Skeletal muscle cell (primary cell): ENCODE measurements around the gene SNAI1.
"Not testable (repeated sequence)": the region's sequence is repeated elsewhere in the genome, so short reads cannot be mapped to it uniquely, and the experiment has no call there.

Source experiments
- DNase-seq: peaks from one replicate; pipeline ENCODE4 v3.0.0-alpha.2; 2010; ENCODE audit warnings: low read depth
- H3K4me3 ChIP-seq: 2 replicates; pipeline ENCODE4 v1.5.1; 2011; ENCODE audit warnings: low read depth, mild to moderate bottlenecking, control low read depth, low read length, moderate library complexity

The SNAI1 gene

DNA sequence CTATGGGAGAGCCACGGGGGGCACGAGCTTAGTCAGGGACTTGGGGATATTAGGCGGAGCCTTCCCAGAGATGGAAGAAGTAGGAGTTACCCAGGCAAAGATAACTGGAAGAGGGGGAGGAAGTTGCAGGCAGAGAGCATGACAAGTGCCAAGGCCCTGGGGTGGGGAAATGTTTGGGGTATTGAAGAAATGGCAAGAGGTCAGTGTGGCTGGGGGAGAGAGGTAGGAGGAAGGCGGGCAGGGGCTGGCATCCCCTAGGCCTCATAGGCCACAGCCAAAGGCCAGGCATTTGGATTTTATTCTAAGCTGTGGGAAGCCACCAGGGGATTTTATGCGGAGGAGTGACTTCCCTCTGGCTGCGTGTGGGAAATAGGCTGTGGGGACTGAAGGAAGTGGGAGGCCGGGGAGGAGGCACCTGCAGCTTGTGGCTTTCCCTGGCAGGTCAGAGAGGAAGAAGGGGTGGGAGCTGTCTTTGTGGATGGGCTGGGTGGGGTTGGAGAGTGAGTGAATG is 22.7 kb downstream of the SNAI1 start:
- DNase-seq, result no peak
- H3K4me3 ChIP-seq, result no peak overlapping the region

DNA sequence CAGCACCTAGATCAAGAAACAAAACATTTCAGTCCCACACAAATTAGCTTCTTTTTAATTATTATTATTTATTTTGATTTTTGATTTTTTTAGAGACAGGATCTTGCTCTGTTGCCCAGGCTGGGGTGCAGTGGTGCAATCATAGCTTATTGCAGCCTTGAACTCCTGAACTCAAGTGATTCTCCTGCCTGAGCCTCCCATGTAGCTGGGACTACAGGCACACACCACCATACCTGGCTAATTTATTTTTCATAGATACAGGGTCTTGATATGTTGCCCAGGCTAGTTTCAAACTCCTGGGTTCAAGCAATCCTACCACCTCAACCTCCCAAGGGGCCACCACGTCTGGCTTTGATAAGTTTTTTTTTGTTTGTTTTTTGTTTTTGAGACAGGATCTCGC is 24.6 kb downstream of the SNAI1 start:
- H3K4me3 ChIP-seq, result no peak overlapping the region
- no peak for DNase-seq

GRCh38 chr20:50008007-50008406 is 25.2 kb downstream of the SNAI1 start:
- no peak overlapping the region for H3K4me3 ChIP-seq
- DNase-seq, result no peak

DNA sequence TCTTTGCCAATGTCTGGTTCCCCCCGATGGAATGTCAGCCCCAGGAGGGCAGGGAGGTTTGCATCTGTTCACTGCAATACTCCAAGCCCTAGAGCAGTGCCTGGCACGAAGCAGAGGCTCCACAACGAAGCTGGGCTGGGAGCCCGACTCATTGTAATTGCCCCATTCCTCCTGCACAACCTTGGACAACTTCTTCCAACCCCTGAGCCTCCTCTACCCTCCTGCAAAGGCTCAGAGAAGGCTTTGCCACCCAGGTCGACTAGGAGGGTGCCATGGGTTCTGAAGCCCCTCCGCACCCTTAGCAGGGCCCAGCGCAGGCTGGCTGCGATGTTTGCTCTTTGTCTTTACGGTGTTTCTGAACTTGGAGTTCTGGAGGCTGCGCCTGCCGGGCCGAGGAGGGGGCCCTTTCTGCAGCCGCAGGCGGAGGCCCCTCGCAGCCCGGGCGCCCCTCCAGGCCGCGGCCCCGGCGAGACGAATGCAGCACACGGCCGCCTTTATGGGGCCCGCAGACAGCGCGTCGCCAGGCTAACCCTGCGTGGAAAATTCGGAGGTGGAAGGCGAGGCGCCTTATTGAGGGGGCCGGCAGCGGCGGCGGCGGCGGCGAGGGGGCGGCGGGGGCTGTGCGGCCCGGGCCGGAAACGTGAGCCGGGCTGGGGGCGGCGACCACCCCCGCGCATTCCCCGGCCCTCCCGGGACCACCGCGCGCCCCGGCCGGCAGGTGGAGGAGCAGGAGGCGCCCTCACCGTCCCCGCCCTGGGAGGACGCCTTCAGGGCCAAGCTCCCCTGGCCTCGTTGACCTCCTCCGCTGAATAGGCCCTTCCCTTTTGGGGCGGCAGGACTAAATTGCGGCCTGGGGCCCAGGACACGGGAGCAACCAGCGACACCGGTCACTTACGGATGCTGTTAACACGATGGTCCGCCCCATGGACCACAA is 27.0 kb downstream of the SNAI1 start:
- H3K4me3 ChIP-seq, result no peak overlapping the region
- DNase-seq, result no peak

GRCh38 chr20:50011597-50011996 is 28.8 kb downstream of the SNAI1 start:
- not testable (repeated sequence) for H3K4me3 ChIP-seq, DNase-seq

GRCh38 chr20:50012282-50013263 is 29.8 kb downstream of the SNAI1 start:
- no peak overlapping the region for H3K4me3 ChIP-seq
- no peak for DNase-seq

- no peak for DNase-seq
- no peak overlapping the region for H3K4me3 ChIP-seq
Observed at GRCh38 chr20:50013976-50014375, 31.2 kb downstream of the SNAI1 start.

GRCh38 chr20:50014570-50015562 is 32.1 kb downstream of the SNAI1 start:
- no peak for DNase-seq
- H3K4me3 ChIP-seq, result no peak overlapping the region

DNA sequence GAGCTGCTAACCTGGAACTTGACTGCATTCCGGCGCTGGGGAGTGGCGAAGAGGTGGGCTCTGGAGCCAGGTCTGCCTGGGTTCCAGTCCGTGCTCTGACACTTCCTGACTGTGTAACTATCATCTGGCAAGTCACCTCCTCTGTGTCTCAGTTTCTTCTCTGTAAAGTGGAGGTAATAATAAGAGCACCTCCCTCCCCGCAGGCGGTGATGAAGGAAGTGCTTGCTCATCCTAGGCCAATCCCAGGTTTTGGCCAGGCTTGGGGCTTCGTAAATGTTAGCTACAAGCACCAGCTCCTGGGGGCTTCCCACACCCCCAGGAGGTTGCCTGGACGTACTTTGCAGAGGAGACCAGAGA is 32.8 kb downstream of the SNAI1 start:
- DNase-seq, result no peak
- no peak overlapping the region for H3K4me3 ChIP-seq

GRCh38 chr20:50015993-50016770 is 33.4 kb downstream of the SNAI1 start:
- DNase-seq, result no peak
- no peak overlapping the region for H3K4me3 ChIP-seq

GRCh38 chr20:50017160-50017559 is 34.4 kb downstream of the SNAI1 start:
- no peak overlapping the region for H3K4me3 ChIP-seq
- DNase-seq, result no peak

DNA sequence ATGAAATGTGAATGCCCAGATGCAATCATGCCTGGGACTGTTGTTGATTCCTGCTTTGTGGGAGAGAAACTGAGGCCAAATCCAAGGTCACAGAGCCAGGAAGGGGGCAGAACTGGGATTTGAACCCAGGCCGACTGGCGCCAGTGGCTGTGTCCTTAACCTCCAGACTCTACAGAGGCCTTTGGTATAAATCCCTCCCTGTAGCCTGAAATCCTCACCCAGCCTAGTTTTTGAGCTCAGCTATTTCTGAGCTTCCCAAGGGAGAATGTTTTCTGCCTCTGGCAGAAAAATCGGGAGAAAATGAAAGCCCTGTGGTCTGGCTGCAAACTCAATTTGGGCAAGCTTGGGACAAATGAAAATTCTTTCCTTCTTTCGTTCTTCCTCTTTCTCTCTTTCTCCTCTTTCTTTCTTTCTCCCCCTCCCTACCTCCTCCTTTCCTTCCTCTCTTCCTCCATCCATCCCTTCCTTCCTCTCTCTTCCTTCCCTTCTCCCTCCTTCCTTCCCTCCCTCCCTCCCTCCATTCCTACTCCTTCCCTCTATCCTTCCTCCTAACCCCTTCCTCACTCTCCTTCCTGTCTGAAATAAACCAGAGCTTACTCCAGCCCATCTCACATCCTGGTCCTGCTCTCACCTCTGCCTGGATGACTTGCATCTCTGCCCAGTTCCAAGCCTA is 34.9 kb downstream of the SNAI1 start:
- no peak for DNase-seq
- H3K4me3 ChIP-seq, result no peak overlapping the region

DNA sequence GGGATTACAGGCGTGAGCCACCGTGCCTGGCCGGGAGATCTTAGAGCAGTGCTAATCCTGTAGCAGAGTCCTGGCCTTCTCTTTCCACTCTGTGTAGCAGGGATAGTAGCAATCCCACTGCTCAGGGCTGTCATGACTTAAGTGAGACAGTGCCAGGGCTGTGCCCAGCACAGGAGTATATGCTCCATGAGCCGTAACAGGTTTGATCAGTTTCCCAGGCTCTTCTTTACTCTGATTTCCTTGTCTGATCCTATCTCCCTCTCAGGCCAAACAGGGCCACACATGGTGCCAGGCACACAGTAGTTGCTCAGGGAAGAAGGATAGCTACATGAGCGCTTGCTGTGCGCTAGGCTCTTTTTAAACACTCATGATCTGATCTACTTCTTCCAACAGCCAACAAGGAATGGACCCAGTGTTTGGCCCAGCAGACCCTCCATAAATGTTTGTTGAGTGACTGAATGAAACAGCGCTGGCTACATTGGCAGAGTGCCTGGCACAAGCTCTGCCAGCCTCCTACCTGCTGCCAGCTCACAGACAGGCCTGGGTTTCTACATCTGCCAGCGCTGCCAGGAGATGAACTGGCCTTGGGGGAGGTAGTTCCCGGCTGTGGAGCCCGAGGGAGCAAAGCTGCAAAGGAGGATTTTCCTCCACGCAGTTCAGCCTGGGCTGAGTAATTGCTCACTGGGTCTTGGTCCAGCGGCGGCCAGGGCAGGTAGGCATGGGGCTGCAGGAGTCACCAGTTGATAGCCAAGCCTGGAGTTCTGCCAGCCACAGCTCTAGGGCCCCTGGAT is 36.9 kb downstream of the SNAI1 start:
- no peak overlapping the region for H3K4me3 ChIP-seq
- DNase-seq, result no peak

GRCh38 chr20:50020288-50020687 is 37.5 kb downstream of the SNAI1 start:
- H3K4me3 ChIP-seq, result no peak overlapping the region
- no peak for DNase-seq

GRCh38 chr20:50022676-50023075 is 39.9 kb downstream of the SNAI1 start:
- H3K4me3 ChIP-seq, result no peak overlapping the region
- no peak for DNase-seq

DNA sequence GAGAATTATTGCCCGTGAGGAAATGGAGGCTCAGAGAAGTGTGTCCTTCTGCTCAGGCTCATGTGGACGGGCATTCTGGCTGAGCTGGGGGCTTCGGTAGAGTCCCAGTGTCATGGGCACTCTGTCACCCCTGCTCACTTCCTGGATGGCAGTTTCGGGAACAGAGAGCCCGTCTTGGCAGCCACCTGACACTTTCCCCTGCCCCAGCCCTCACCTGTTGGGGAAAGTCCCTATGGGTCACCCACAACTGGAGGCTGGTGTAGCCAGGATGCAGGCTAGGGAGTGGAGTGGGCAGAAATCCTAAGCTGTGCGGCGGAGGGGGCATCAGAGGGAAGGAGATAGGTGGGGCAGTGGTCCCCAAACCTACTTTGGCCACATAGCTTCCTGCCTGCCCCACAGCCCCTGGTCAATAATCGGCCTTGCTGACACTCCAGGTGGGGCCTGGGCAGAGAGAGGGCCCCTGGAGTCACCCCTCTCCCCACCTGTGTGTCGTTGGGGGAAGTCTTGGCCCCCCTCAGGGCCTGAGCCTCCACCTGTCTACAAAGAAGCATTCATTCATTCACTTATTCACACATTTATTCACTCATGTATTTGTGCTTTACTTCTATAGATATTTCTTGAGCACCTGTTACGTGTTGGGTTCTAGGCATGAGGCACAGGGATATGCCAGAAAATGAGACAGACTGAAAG is 40.5 kb downstream of the SNAI1 start:
- H3K4me3 ChIP-seq, result no peak overlapping the region
- DNase-seq, result no peak
